Nephron progenitor cell (in vitro differentiated cells): ENCODE measurements around the gene CSNK1D.

Experiments
- DNase-seq: peaks from one replicate; pipeline ENCODE4 v3.0.0; 2021
- H3K27ac Mint-ChIP-seq: 2 replicates; pipeline ENCODE4 v1.8.0; 2021; ENCODE audit warnings: mild to moderate bottlenecking, moderate library complexity, mixed read lengths
- H3K27me3 Mint-ChIP-seq: 2 replicates; pipeline ENCODE4 v1.8.0; 2021; ENCODE audit warnings: mild to moderate bottlenecking, low read depth, mixed read lengths; ENCODE audit not compliant: poor library complexity
- H3K36me3 Mint-ChIP-seq: 2 replicates; pipeline ENCODE4 v1.8.0; 2021; ENCODE audit warnings: low read depth, mixed read lengths
- H3K4me1 Mint-ChIP-seq: 2 replicates; pipeline ENCODE4 v1.8.0; 2021; ENCODE audit warnings: mixed read lengths
- H3K4me3 Mint-ChIP-seq: 2 replicates; pipeline ENCODE4 v1.8.0; 2021; ENCODE audit warnings: mild to moderate bottlenecking, moderate library complexity, mixed read lengths
- H3K9me3 Mint-ChIP-seq: 2 replicates; pipeline ENCODE4 v1.8.0; 2021; ENCODE audit warnings: mild to moderate bottlenecking, moderate library complexity, mixed read lengths
- TF ChIP-seq, protein P1 (sequence below): fragments of 200-600 bp; sonication (generic); IDR thresholded peaks from 2 replicates; pipeline ENCODE4 v1.5.0; 2021; ENCODE audit warnings: antibody characterized with exemption

Gene CSNK1D

DNA sequence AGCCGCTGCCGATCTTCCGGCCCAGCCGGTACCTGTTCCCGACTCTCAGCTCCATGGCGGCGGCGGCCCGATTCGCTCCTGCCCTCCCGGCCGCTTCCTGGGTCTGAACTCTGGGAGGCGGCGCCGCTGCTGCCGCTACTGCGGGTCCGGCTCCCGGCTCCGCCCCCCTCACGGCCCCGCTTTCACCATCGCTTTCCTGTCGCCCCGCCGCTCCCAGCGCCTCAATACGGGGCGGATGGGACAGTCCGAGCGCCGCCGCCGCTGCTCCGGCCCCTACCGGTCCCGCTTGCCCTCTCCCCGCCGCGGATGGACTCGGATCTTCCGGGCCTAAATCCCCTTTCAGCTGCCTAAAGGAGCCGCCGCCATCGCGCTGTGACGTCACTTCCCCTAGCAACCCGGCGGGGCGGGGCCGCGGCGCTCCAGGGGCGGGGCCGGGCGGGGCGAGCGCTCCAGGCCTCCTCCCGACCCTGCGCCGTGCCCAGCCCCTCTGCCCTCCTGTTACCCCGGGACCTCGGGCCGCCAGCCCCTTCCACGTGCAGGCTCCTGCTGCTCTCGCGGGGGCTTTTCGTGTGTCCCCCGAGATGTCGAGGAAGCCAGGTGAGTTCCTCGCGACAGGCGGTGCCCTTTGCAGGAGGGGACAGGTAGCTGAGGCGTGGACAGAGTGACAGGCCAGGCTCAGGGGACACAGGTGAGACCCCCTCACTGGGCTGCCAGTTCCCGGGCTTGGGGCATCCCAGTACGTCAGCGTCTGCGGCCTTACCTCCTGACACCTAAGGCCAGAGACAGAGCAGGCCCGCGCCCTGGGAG is at the start of gene CSNK1D:
CSNK1D (minus strand) TSS at position 374 of the 807 bp plus-strand sequence; CDS start at position 55, 319 bp downstream.
- TF ChIP-seq, protein P1, sequence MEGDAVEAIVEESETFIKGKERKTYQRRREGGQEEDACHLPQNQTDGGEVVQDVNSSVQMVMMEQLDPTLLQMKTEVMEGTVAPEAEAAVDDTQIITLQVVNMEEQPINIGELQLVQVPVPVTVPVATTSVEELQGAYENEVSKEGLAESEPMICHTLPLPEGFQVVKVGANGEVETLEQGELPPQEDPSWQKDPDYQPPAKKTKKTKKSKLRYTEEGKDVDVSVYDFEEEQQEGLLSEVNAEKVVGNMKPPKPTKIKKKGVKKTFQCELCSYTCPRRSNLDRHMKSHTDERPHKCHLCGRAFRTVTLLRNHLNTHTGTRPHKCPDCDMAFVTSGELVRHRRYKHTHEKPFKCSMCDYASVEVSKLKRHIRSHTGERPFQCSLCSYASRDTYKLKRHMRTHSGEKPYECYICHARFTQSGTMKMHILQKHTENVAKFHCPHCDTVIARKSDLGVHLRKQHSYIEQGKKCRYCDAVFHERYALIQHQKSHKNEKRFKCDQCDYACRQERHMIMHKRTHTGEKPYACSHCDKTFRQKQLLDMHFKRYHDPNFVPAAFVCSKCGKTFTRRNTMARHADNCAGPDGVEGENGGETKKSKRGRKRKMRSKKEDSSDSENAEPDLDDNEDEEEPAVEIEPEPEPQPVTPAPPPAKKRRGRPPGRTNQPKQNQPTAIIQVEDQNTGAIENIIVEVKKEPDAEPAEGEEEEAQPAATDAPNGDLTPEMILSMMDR = no peak
- peaks cover 61% of the 10 kb centered on the region for H3K36me3 Mint-ChIP-seq
- no peaks in the 10 kb centered on the region for H3K27me3 Mint-ChIP-seq
- peak; percentile 97 for DNase-seq
- H3K4me1 Mint-ChIP-seq = peaks cover 86% of the 10 kb centered on the region
- peak within 1 kb of the TSS; percentile 100 for H3K27ac Mint-ChIP-seq
- H3K4me3 Mint-ChIP-seq = peak within 1 kb of the TSS; percentile 95
- H3K9me3 Mint-ChIP-seq = peaks cover 7% of the 10 kb centered on the region

DNA sequence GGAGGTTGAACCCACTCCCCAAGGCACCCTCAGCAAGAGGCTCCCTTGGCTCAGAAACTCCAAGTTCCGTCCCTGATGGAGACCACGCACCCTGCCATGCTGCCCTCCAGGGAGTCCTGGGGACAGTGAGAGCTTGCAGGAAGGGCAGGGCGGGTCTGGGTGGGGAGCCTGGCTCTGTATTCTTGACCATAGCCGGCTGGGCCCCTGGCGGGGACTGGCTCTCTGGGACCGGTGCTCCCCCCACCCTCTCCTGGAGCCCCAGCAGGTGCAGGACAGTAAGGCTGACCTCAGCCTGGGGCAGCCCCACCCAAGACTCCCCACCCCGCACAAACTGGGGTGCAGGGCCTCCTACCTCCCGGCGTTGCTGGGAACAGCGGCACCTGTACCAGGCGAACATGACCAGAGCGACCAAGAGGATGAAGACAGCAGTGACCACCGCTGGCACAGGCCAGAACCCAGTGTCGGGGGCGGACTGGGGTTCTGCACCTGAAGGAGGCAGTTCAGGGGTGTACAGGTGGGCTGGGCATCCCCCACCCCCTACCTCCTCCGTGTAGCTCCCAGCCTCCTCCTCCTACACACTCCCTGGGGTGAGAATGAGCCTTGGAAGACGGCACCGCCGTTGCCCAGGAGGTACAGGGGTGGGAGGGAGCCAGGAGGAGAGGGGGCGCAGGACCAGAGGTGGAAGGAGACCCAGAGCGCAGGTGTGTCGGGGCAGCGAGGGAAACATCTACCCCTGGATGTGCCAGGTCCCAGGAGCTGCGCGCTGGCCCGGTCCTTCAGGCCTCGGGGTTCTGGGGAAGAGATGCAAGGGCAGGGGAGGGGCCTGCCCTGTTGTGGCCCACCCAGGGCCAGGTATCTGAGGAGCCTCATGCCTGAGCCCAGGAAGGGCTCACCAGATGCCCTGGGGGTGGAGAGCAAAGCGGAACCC is 49.3 kb upstream of the CSNK1D start:
- H3K9me3 Mint-ChIP-seq = no peaks in the 10 kb centered on the region
- TF ChIP-seq, protein P1 = no peak
- no peaks in the 10 kb centered on the region for H3K36me3 Mint-ChIP-seq
- no peak overlapping the region for H3K4me3 Mint-ChIP-seq
- peaks cover 10% of the 10 kb centered on the region for H3K27me3 Mint-ChIP-seq
- DNase-seq = no peak
- H3K27ac Mint-ChIP-seq = no peak overlapping the region
- peaks cover 21% of the 10 kb centered on the region for H3K4me1 Mint-ChIP-seq

DNA sequence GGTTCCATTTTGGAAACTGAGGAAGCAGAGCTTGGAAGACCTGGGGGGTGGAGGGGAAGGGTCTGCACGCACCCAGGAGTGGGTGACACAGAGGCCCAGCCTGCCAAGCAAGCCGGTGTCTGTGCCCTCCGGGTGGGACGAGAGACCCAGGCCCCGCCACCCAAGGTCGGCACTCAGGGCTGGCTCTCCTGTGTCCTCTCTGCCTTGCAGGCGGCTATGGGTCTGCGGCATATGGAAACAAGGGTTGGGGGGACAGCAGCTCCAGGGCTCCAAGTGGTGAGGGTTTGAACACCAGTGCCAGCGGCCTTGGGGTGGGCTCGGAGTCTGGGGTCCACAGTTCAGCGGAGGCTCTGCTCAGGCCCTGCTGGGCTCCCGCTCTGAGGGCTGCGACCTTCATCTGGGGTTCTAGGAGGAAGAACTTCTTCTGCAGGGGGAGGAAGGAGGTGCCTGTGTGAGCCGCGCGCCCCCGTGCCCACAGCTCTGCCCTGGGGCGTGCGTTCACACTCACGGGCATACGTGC is 48.5 kb upstream of the CSNK1D start:
- Mint-ChIP-seq H3K27ac (no peak overlapping the region), H3K27me3 (peaks cover 10% of the 10 kb centered on the region), H3K4me3 (no peak overlapping the region), H3K9me3 (no peaks in the 10 kb centered on the region), H3K4me1 (peaks cover 17% of the 10 kb centered on the region), H3K36me3 (no peaks in the 10 kb centered on the region)
- TF ChIP-seq, protein P1 = no peak
- DNase-seq = no peak

DNA sequence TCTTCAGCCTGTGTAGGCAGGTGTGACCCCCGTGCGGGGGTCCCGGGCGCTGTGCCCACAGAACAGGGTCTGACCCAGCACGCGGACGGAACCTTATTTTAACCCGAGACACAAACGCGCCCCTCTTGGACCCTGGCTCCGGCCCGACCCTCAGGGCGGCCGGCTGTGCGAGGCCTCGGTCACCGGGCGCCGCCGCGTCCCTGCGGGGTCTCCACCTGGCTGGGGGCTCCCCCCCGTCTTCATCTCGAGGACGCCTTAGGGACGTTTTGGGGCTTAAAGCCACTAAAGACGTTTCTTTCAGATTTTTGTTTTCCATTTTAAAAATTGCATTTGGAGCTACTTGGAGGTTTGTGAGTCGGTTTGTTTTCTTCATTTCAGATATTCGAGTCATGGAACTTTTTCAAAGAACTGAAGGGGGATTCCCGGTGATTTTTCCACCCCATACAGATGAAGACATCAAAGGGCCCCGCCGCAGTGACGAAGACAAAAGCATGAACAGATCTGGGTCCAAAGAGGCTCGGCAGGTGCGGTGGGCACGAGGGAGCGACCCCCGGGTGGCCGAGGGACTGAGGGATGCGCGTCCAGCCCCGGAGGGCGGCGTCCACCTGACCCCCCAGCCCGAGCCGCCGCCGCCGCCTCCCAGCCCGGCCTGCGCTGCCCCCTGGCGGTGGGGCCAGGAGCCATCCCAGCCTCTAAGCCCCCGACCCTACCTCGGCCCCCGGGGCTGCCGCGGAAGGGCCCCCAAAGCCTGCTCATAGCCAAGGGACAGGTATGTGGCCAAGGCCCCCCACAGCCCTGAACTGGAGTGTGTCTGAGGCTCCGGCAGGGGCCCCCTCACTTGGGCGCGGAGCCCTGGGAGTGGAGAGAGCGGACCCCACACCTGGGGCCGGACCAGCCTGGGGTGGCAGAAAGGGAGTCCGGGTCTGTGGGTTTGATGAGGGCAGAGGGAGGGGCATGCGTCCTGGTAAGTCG is 47.7 kb upstream of the CSNK1D start:
- Mint-ChIP-seq H3K27me3 (peaks cover 10% of the 10 kb centered on the region), H3K9me3 (no peaks in the 10 kb centered on the region), H3K4me1 (peaks cover 22% of the 10 kb centered on the region), H3K36me3 (no peaks in the 10 kb centered on the region), H3K4me3 (no peak overlapping the region), H3K27ac (no peak overlapping the region)
- TF ChIP-seq, protein P1 = peak; percentile 77
- DNase-seq = peak; percentile 68

DNA sequence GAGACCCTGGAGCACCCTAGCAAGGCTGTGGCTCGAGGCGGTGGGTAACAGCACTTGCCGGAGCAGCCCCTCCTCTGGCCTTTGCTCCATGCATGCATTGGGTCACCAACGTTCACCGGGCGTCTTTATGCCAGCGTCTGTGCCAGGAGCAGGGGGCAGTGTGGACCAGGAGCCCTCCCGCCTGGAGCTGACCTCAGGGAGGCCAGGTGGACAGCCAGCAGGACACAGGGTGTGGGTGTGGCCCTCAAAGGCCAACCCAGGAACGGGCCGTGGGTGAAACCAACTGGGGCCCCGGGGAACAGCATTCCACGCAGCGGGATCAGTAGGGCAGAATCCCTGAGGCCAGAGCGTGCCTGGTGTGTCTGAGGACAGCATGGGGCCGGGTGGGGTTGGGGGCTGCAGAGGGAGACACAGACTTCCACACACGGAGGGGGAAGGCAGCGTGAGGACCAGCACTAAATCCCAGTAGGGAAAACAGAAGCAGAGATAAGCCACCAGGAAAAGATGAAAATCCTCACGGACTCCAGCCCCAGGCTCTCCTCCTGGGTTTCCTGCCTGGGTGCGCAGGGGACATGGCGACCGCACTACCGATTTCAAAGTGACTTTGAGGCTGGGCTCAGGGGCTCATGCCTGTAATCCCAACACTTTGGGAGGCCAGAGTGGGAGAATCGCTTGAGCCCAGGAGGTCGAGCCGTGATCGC is 46.8 kb upstream of the CSNK1D start:
- no peaks in the 10 kb centered on the region for H3K36me3 Mint-ChIP-seq
- no peak overlapping the region for H3K27ac Mint-ChIP-seq
- TF ChIP-seq, protein P1 = no peak
- H3K9me3 Mint-ChIP-seq = no peaks in the 10 kb centered on the region
- H3K4me1 Mint-ChIP-seq = peaks cover 30% of the 10 kb centered on the region
- H3K4me3 Mint-ChIP-seq = no peak overlapping the region
- H3K27me3 Mint-ChIP-seq = peaks cover 10% of the 10 kb centered on the region
- DNase-seq = no peak
